ENCODE results near the gene GSTM5. TPM values are rescaled to one million over a fixed set of nuclear protein-coding genes. Genes with fewer than 3 reads are reported as not detected.

The GSTM5 gene
- total and polyA plus RNA-seq, 2 donors (not counting 3 experiments of a cell fraction or from before 2014, with no cell fraction given): 0.25 to 1.6 TPM

DNA sequence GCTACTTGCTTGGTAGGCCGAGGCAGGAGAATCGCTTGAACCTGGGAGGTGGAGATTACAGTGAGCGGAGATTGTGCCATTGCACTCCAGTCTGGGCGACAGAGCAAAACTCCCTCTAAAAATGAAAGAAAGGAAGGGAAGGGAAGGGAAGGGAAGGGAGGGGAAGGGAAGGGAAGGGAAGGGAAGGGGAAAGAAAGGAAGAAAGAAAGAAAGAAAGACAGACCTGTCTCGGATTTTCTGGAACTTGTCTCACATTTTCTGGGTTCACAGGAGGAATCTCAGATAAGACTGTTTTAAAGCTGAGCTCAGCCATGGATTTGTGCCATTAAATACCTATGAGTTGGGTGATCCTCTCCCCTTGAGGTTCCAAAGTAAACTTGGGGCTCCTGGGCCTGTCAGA, 12.9 kb downstream of the GSTM5 start:
- FAIRE-seq (no peak), DNase-seq (ENCODE audit: low read depth, low spot score) (no peak)
- Histone ChIP-seq H3K4me3 (replicated peaks in 1 of 3; ENCODE audit: insufficient read depth in 1 of 3, low read depth in 1 of 3, low read length in 3 of 3) (no peak overlapping the region), H3K27ac (ENCODE audit: insufficient read depth, low read depth, low read length) (no peak overlapping the region), H3K4me2 (ENCODE audit: insufficient read depth, low read length) (no peak overlapping the region), H3K79me2 (ENCODE audit: control insufficient read depth, insufficient read depth, low read length) (no peaks in the 10 kb centered on the region), H3K36me3 (ENCODE audit: control insufficient read depth in 2 of 2, extremely low read depth in 1 of 2, insufficient read depth in 2 of 2, low read length in 2 of 2) (no peaks in the 10 kb centered on the region), H3K9ac (replicated peaks; ENCODE audit: extremely low read depth, insufficient read depth, low read length) (no peak overlapping the region), H3K9me1 (replicated peaks; ENCODE audit: control insufficient read depth, extremely low read depth, insufficient read depth, low read length) (no peaks in the 10 kb centered on the region), H3K27me3 (ENCODE audit: control insufficient read depth in 2 of 2, insufficient read depth in 2 of 2, low read length in 2 of 2) (peaks cover 5 to 8% of the 10 kb centered on the region in 2 experiments), H2AFZ (ENCODE audit: low read depth, low read length) (no peak overlapping the region), H4K20me1 (replicated peaks; ENCODE audit: control insufficient read depth, extremely low read depth, insufficient read depth, low read length) (no peaks in the 10 kb centered on the region), H3K9me3 (replicated peaks; ENCODE audit: control insufficient read depth, insufficient read depth, low read length) (no peaks in the 10 kb centered on the region), H3K4me1 (ENCODE audit: control insufficient read depth, extremely low read depth, insufficient read depth, low read length) (no peaks in the 10 kb centered on the region)
- dilution Hi-C loops (cut with MboI; ENCODE audit: extremely low pct_ligation_motif_present, low sequenced_read_pairs): no loop called here
- no peak for TF ChIP-seq CTCF (IDR thresholded peaks at IDR 0.05; ENCODE audit: extremely low read depth in 1 of 2, insufficient read depth in 1 of 2, low read depth in 1 of 2, low read length in 2 of 2)
- no peak for TF ChIP-seq POLR2AphosphoS5 (IDR thresholded peaks at IDR 0.05; ENCODE audit: insufficient read depth, low read depth, low read length)
- no peak for TF ChIP-seq GATA2 (IDR thresholded peaks at IDR 0.05; ENCODE audit: insufficient read depth, insufficient read length, low read depth, low read length)
- no peak for TF ChIP-seq MAX (IDR thresholded peaks at IDR 0.05; ENCODE audit: insufficient read depth, insufficient read length)
- TF ChIP-seq JUN (IDR thresholded peaks at IDR 0.05; ENCODE audit: borderline replicate concordance, insufficient read depth, insufficient read length, low read depth): no peak
- no peak for TF ChIP-seq EZH2 (IDR thresholded peaks at IDR 0.05; ENCODE audit: borderline replicate concordance, low read depth, low read length, severe bottlenecking)
- TF ChIP-seq MYC (IDR thresholded peaks at IDR 0.05; ENCODE audit: low read depth, low read length): no peak
- no peak for TF ChIP-seq POLR2A (IDR thresholded peaks at IDR 0.05; ENCODE audit: low read depth, low read length)
- no peak for TF ChIP-seq FOS (IDR thresholded peaks at IDR 0.05; ENCODE audit: borderline replicate concordance, insufficient read depth, low read length)
- ChIA-PET POLR2A (no interaction called here), CTCF (no interaction called here)
- intact Hi-C loops (cut with micrococcal nuclease): no loop called here
- no TSS peak for BruUV-seq (replicated peaks)
